SK-N-MC (cell line): Measurements from ENCODE around the gene UROD.

ENCODE experiments used
- EZH2 ChIP-seq: fragments of 200-600 bp; sonication (generic); IDR thresholded peaks from one replicate; pipeline ENCODE4 v1.6.1; 2017; ENCODE audit warnings: antibody characterized with exemption
- POLR2AphosphoS5 ChIP-seq: IDR thresholded peaks from 2 replicates; pipeline ENCODE4 v1.6.1; 2012; ENCODE audit warnings: mild to moderate bottlenecking, low read depth, low read length, borderline replicate concordance

DNA sequence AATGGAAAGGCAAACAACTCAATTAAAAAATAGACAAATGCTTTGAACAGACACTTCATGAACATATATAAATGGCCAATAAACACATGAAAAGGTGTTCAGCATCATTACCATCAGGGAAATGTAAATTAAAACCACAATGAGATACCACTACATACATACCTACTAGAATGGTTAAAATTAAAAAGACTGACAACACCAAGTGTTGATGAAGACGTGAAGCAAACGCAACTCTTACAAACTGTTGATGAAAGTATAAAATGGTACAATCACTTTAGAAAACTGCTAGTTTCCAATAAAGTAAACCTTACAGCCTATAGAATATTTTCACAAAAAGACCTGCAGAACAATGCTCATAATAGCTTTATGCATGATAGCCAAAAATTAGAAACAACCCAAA, 35.8 kb upstream of the UROD start:
- no peak for TF ChIP-seq EZH2
- no peak for TF ChIP-seq POLR2AphosphoS5
